Esophagus squamous epithelium (tissue), 4 donors: ENCODE data around the gene CEP295NL.

Source experiments
- POLR2A ChIP-seq, 4 donors: fragments of 450-650 bp; IDR thresholded peaks; one replicate each; pipeline ENCODE4 v1.6.1; 2017; ENCODE audit warnings: antibody characterized with exemption in 4 of 4, mild to moderate bottlenecking in 4 of 4, moderate library complexity in 3 of 4
- TF ChIP-seq, protein P1 (sequence below), 6 experiments: fragments of 450-650 bp in 4 of 6; fragments of 200-600 bp in 2 of 6; sonication (generic) in 2 of 6; IDR thresholded peaks; one replicate each; pipeline ENCODE4 v1.5.1; 2016 to 2019; ENCODE audit warnings: antibody characterized with exemption in 6 of 6, mild to moderate bottlenecking in 4 of 6, moderate library complexity in 4 of 6

DNA sequence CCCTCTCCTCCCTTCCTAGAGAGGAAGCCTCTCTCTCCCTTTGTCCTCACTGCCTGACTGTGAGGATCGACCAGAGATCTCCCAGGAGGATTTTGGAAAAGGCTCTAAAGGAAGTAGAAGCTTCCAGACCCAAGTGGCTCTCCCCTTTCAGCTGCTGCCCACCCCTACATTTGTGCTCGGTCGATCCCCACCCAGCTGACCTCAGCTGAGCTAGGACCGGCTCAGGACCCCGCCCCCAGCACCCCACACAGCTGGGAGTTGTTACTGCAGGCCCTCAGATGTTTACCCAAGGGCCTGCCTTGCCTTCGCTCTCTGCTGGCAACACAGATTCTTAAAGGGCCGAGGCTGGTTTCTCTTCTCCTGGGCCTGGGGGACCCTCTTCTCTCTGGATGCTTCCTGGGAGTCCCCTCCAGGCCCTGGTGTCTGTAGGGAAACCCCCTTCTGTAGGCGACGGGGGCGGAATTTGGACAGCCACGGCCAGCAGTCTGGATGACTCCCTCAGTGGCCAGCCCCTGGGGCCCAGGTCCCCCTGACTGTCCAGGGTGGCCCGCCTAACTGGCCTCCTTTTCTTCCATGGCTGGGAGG is 49.1 kb upstream of the CEP295NL start:
- no peak for TF ChIP-seq POLR2A (IDR thresholded peaks at IDR 0.05)
- TF ChIP-seq, protein P1, sequence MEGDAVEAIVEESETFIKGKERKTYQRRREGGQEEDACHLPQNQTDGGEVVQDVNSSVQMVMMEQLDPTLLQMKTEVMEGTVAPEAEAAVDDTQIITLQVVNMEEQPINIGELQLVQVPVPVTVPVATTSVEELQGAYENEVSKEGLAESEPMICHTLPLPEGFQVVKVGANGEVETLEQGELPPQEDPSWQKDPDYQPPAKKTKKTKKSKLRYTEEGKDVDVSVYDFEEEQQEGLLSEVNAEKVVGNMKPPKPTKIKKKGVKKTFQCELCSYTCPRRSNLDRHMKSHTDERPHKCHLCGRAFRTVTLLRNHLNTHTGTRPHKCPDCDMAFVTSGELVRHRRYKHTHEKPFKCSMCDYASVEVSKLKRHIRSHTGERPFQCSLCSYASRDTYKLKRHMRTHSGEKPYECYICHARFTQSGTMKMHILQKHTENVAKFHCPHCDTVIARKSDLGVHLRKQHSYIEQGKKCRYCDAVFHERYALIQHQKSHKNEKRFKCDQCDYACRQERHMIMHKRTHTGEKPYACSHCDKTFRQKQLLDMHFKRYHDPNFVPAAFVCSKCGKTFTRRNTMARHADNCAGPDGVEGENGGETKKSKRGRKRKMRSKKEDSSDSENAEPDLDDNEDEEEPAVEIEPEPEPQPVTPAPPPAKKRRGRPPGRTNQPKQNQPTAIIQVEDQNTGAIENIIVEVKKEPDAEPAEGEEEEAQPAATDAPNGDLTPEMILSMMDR (IDR thresholded peaks at IDR 0.05), result no peak
